ENCODE results near the gene CLK3.

CLK3 gene

GRCh38 chr15:74603026-74603788 lies 12.4 kb upstream of the CLK3 start:
- no peak for DNase-seq (ENCODE audit: low spot score)

DNA sequence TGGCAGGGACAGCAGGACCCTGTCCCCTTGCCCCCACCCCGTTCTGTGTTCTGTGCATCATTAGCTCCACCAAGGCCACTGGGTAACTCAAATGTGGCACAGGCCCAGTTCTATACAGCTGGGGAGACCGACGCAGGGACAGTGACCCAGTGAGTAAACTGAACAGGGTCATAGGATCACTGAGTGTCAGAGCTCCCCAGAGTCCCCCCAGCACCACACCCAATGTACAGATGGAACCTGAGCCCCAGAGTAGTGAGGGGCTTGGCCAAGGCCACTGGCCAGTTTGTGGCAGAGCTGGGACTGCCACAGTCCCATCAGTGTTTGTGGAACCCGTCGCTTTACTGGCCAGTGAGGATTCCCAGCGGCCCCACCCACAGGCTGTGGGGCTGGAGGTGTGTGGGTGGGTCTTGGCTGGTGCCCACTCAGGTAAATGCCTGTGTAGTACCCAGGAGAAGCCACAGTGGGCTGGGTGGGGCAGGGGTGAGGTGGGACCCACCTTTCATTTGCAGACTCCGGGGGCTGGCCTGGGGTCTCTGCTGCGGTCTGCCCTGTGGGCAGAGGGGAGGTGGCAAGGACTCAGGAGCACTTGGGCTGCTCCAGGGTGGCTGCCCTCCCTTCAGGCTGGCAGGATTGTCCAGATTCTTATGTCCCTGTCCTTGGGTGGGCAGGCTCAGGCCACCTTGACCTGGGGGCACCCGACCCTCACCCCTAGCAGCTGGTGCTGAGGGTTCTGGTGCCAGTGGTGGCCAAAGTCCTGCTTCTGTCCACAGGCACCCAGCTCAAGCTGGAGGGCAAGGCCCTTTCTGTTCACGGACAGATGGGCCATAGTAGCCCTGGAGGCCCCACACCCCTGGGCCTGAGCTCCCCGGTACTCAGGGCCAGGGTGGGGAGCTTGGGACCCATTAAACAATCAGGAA lies 11.6 kb upstream of the CLK3 start:
- DNase-seq (ENCODE audit: low spot score): no peak

DNA sequence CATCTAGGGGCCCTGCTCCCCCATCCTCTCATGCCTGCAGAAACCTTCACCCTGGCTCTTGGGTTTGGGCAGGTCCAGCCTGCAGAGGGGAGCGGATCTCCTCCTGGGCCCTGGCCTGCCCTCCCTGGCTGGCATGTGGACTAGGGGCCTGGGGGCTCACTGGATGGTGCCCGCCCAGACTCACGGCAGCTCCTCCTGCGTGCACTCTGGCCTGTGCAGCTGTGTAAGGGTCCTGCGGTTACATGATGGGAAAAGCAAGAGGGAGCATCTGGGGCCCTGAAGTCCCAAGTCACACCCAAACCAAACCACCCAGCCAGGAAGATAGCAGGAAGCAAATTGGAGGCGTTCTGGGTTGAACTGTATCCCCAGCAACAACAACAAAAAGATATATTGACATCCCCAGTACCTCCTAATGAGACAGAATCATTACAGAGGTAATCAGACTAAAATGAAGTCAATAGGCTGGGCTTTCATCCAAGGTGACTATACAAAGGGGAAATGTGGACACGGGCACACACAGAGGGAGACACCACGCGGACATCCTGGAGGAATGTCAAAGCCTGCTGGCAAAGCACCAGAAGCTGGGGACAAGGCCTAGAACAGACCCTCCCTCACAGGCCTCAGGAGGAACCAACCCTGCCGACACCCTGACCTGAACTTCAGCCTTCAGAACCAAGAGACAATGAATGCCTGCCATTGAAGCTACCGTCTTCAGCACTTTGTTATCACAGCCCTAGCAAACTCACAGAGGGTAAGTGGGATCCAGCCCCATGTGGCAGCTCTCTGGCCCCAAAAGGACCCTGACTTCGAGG lies 10.4 kb upstream of the CLK3 start:
- DNase-seq (ENCODE audit: low spot score): no peak

- DNase-seq (ENCODE audit: low spot score): no peak
Measured at GRCh38 chr15:74605795-74606150, 9.9 kb upstream of the CLK3 start.

DNA sequence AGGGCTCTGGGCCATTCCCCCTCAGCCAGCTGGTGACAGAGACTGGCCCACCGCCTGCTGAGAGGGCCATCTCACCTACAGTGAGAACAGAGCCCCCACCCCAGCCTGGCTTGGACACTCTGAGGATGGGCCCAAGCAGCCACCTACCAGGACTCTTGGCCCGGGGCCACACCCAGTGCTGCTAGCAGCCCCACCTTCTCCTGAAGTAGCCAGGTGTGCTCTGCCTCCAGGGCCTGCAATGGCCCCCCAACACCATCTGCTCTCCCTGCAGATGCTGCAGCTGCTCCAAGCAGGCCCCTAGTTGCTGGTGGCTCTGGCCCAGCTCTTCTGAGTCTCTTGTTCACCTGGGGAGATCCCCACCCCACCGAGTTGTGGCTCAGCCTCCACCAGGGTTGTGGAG lies 6.8 kb upstream of the CLK3 start:
- DNase-seq (ENCODE audit: low spot score): no peak

GRCh38 chr15:74609938-74610301 lies 5.7 kb upstream of the CLK3 start:
- DNase-seq (ENCODE audit: low spot score): no peak

GRCh38 chr15:74610302-74610951 lies 5.2 kb upstream of the CLK3 start:
- DNase-seq (ENCODE audit: low spot score): no peak

GRCh38 chr15:74611341-74611740 lies 4.3 kb upstream of the CLK3 start:
- DNase-seq (ENCODE audit: low spot score): no peak

DNA sequence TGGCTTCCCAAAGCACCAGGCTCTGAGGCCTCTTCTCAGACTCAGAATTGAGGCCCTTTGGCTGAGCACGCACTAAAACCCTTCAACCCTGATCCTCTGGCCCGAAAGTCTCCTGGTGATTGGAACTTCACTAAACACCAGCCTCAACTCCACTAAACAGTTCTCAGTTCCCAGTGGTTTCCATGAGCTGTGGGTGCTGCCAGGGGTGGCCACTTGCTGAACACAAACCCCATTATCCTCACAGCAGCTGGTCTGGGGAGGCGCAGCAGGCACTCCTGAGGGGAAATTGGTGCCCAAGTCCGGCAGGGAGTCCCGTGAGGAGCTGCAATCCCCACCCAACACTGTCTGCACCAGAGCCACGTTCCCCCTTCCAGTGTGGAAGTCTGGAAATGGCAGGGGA lies 3.8 kb upstream of the CLK3 start:
- no peak for DNase-seq (ENCODE audit: low spot score)

GRCh38 chr15:74612677-74613076 lies 3.0 kb upstream of the CLK3 start:
- DNase-seq (ENCODE audit: low spot score): no peak

- peak; percentile 47 for DNase-seq (ENCODE audit: low spot score)
Measured at GRCh38 chr15:74613089-74613952, 2.3 kb upstream of the CLK3 start.

DNA sequence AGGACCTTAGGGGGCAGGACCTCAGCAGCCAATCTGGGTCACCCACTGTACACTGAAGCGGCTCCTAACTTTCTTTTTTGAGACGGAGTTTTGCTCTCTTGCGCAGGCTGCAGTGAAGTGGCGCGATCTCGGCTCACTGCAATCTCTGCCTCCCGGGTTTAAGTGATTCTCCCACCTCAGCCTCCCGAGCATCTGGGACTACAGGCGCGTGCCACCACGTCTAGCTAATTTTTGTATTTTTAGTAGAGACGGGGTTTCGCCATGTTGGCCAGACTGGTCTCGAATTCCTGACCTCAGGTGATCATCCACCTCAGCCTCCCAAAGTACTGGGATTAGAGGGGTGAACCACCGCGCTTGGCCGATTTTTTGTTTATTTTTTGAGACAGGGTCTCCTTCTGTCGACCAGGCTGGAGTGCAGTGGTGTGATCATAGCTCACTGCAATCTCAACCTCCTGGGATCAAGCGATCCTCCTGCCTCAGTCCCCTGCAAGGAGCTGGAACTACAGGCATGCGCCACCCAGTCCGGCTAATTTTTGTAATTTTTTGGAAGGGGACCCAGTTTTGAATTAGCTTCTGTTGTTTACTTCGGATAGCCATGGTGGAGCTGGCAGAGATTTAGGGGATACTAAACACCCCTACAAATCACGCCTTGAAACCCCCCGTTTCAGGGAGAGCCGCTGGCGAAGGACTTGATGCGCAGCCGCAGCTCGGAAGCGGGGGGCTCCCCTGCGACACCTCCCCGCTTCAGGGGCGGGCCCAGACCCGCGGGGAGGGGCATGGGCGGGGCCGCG lies 1.5 kb upstream of the CLK3 start:
- peak; percentile 95 for DNase-seq (ENCODE audit: low spot score)

- peak; percentile 76 for DNase-seq (ENCODE audit: low spot score)
Measured at GRCh38 chr15:74614744-74615507, 710 bp upstream of the CLK3 start.

- DNase-seq (ENCODE audit: low spot score): peak; percentile 85
Measured at GRCh38 chr15:74616366-74616939, 817 bp downstream of the CLK3 start.

DNA sequence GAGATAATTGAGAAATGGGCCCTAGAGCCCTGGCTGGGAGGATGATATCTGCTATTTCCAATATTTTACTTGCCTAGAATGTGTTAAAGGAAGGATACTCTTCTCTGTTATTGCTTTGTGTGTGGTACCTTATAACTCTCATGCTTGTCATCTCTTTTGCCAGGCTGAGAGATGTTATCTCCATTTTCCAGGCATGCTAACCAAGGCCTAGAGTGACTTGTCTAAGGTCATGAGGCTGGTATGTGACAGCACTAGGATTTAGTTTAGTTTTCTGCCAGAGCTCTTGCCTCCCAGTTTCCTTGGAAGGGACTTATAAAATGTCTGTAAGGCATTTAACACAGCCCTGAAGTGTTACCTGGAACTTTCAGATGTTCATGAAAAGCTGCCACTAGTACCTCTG lies 1.4 kb downstream of the CLK3 start:
- no peak for DNase-seq (ENCODE audit: low spot score)

- no peak for DNase-seq (ENCODE audit: low spot score)
Measured at GRCh38 chr15:74618841-74619596, 3.4 kb downstream of the CLK3 start.

GRCh38 chr15:74619916-74620635 lies 4.4 kb downstream of the CLK3 start:
- no peak for DNase-seq (ENCODE audit: low spot score)
